ENCODE measurements around the gene GALM. TPM values are rescaled to one million over a fixed set of nuclear protein-coding genes. Genes with fewer than 3 reads are reported as not detected.
A peak's percentile ranks its signal among the peaks of the same experiment; 100 is the strongest.

The GALM gene
- polyA plus RNA-seq, 1 donor, result 76.1 TPM

DNA sequence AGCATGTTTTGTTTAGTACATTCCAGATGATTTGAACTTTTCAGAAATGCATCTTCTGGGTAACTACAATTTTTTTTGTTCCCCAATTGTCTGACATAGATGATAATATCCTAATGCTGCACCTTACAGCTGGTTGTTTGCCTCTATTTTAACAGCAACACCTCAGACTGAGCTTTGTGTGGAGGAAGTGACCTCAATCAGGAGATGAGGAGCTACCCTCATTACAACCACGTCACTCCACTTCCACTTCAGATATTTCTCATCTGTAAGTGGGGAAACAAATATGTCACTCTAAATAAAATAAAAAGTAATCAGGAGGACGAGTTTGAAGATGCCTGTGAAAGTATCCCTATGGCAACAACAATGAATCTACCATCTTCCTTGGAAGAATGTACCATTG is 97.3 kb downstream of the GALM start:
- no peaks in the 10 kb centered on the region for H3K27me3 ChIP-seq (ENCODE audit: control insufficient read depth, insufficient read depth, low read length)
- H3K27ac ChIP-seq (ENCODE audit: low read length), result no peak overlapping the region
- H3K4me3 ChIP-seq (ENCODE audit: low read length), result no peak overlapping the region
- no peaks in the 10 kb centered on the region for H3K9me3 ChIP-seq (ENCODE audit: control insufficient read depth, low read depth, low read length)
- no peaks in the 10 kb centered on the region for H3K36me3 ChIP-seq (ENCODE audit: control insufficient read depth, insufficient read depth, low read length)
- no peak for DNase-seq
- H3K4me1 ChIP-seq (ENCODE audit: control insufficient read depth, insufficient read depth, low read length), result no peaks in the 10 kb centered on the region
- WGBS (ENCODE audit: insufficient coverage, low lambda C conversion rate), result 100% methylated on average over 1 of the region's 2 CpGs

DNA sequence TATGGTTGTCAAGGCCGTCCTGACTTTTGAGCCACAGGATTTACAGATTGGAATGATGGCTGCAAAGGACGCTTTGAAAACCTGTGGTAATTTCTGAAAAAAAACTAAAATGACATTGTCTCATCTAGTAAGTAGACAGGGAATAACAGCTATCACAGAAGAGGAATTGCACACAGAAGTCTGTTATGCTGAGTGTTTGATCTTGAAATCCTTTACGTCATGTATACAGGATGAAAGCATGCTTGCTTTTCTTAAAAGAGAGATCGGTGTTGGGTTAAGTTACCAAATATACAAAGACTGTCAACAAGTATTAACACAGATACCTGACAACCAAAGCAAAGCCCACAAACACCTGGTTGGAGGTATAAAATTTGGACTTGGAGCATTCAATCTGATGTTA is 97.8 kb downstream of the GALM start:
- no peaks in the 10 kb centered on the region for H3K4me1 ChIP-seq (ENCODE audit: control insufficient read depth, insufficient read depth, low read length)
- no peaks in the 10 kb centered on the region for H3K9me3 ChIP-seq (ENCODE audit: control insufficient read depth, low read depth, low read length)
- no peak overlapping the region for H3K4me3 ChIP-seq (ENCODE audit: low read length)
- no peaks in the 10 kb centered on the region for H3K27me3 ChIP-seq (ENCODE audit: control insufficient read depth, insufficient read depth, low read length)
- no peaks in the 10 kb centered on the region for H3K36me3 ChIP-seq (ENCODE audit: control insufficient read depth, insufficient read depth, low read length)
- H3K27ac ChIP-seq (ENCODE audit: low read length), result no peak overlapping the region
- no peak for DNase-seq
- WGBS (ENCODE audit: insufficient coverage, low lambda C conversion rate), result 100% methylated on average over 2 of the region's 4 CpGs

DNA sequence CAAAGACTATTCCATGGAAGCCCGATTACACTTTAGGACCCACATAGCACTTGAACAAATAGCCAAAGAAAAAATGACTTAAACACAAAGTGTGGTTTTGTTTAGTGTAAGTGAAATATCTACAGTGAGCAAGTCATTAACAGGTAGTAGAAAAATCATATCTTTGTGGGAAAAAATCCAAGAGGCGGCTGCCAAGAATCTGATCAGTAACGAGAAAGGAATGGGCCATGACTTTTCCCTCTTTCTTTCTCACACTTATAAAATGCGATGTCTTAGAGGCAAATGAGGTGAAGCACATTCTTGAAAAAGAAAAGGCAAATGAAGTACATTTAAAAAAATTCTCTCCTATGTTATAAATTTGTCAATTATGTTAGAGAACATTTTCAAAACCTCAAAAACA is 99.2 kb downstream of the GALM start:
- Histone ChIP-seq H3K9me3 (ENCODE audit: control insufficient read depth, low read depth, low read length) (no peaks in the 10 kb centered on the region), H3K27me3 (ENCODE audit: control insufficient read depth, insufficient read depth, low read length) (no peaks in the 10 kb centered on the region), H3K4me3 (ENCODE audit: low read length) (no peak overlapping the region), H3K27ac (ENCODE audit: low read length) (no peak overlapping the region), H3K36me3 (ENCODE audit: control insufficient read depth, insufficient read depth, low read length) (no peaks in the 10 kb centered on the region), H3K4me1 (ENCODE audit: control insufficient read depth, insufficient read depth, low read length) (no peaks in the 10 kb centered on the region)
- DNase-seq, result no peak
- 92% methylated on average over 2 of the region's 4 CpGs for WGBS (ENCODE audit: insufficient coverage, low lambda C conversion rate)

DNA sequence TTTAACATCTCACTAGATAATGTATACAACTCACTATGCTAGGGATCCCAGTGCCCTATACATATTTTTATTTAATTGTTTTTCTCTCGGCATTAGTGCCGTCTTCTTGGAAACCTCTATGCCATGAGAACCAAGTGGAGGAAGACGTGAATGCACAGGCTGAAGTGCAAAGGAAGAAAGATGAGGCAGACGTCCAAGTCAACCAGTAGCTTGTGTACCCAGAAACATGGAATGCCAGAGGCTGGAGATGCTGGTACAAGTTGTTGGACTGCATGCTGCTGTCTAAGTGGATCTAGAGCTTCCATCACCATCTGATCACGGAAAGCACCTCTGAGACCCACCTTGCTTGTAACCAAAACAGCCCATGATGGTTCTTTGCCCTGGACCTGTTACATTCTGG is 99.6 kb downstream of the GALM start:
- Histone ChIP-seq H3K9me3 (ENCODE audit: control insufficient read depth, low read depth, low read length) (no peaks in the 10 kb centered on the region), H3K27ac (ENCODE audit: low read length) (no peak overlapping the region), H3K4me3 (ENCODE audit: low read length) (no peak overlapping the region), H3K4me1 (ENCODE audit: control insufficient read depth, insufficient read depth, low read length) (no peaks in the 10 kb centered on the region), H3K36me3 (ENCODE audit: control insufficient read depth, insufficient read depth, low read length) (no peaks in the 10 kb centered on the region), H3K27me3 (ENCODE audit: control insufficient read depth, insufficient read depth, low read length) (no peaks in the 10 kb centered on the region)
- no peak for DNase-seq
- WGBS (ENCODE audit: insufficient coverage, low lambda C conversion rate), result no CpG with 5 or more reads among the region's 5 CpGs

DNA sequence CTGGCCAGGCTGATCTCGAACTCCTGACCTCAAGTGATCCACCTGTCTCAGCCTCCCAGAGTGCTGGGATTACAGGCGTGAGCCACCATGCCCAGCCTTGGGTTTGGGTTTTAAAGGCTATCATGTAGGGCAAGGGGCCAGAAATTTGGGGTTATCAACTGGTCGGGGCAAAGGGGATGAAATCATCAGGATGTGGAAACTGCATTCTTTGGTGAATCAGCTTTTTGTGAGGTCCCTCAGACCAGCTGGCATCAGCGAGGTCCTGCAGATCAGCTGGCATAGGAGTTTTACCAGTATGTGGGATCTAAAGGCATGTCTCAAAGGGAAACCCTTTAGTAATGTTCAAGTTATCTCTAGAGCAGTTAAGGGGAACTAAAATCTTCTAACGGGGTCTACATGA is 105.7 kb downstream of the GALM start:
- DNase-seq, result no peak
- Histone ChIP-seq H3K4me3 (ENCODE audit: low read length) (no peak overlapping the region), H3K27ac (ENCODE audit: low read length) (no peak overlapping the region), H3K27me3 (ENCODE audit: control insufficient read depth, insufficient read depth, low read length) (no peaks in the 10 kb centered on the region), H3K36me3 (ENCODE audit: control insufficient read depth, insufficient read depth, low read length) (no peaks in the 10 kb centered on the region), H3K4me1 (ENCODE audit: control insufficient read depth, insufficient read depth, low read length) (no peaks in the 10 kb centered on the region), H3K9me3 (ENCODE audit: control insufficient read depth, low read depth, low read length) (no peaks in the 10 kb centered on the region)
- 100% methylated on average over 1 of the region's 5 CpGs for WGBS (ENCODE audit: insufficient coverage, low lambda C conversion rate)

DNA sequence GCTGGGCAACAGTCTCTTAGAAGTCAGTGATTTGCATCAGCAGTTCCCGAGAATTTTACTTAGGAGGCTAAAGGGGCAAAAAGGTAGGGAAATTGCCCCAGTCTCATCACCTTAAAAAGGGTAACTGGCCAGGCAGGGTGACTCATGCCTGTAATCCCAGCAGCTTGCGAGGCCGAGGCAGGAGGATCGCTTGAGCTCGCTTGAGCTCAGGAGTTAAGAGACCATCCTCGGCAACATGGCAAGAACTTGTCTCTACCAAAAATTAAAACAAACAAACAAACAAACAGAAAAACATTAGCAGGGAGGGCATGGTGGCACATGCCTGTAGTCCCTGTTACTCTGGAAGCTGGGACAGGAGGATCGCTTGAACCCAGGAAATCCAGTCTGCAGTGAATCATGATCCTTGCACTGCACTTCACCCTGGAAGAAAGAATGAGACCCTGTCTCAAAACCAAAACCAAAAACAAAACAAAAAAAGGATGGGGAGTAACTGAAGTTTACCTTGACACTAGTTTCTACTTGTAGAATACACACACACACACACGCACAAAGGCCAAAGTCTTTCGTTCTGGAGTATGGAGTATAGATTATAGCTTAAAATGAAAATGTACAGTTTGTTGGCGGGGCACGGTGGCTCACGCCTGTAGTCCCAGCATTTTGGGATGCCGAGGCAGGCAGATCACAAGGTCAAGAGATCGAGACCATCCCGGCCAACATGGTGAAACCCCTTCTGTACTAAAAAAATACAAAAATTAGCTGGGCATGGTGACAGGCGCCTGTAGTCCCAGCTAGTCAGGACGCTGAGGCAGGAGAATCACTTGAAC is 109.4 kb downstream of the GALM start:
- Histone ChIP-seq H3K4me1 (ENCODE audit: control insufficient read depth, insufficient read depth, low read length) (no peaks in the 10 kb centered on the region), H3K36me3 (ENCODE audit: control insufficient read depth, insufficient read depth, low read length) (peaks cover under 1% of the 10 kb centered on the region), H3K27ac (ENCODE audit: low read length) (no peak overlapping the region), H3K27me3 (ENCODE audit: control insufficient read depth, insufficient read depth, low read length) (no peaks in the 10 kb centered on the region), H3K9me3 (ENCODE audit: control insufficient read depth, low read depth, low read length) (no peaks in the 10 kb centered on the region), H3K4me3 (ENCODE audit: low read length) (no peak overlapping the region)
- 72% methylated on average over 5 of the region's 17 CpGs for WGBS (ENCODE audit: insufficient coverage, low lambda C conversion rate)
- no peak for DNase-seq

DNA sequence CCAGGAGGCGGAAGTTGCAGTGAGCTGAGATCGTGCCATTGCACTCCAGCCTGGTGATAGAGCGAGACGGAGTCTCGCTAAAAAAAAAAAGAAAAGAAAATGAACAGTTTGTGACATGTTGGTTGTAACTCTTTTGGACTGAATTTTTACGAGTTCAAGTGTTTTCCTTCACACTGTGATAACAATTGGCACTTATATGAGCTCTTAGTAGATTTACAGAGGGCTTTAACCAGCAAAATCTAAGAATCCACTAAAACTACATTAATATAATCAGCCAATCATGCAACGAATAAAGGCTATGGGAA is 110.0 kb downstream of the GALM start:
- Histone ChIP-seq H3K4me1 (ENCODE audit: control insufficient read depth, insufficient read depth, low read length) (no peaks in the 10 kb centered on the region), H3K27me3 (ENCODE audit: control insufficient read depth, insufficient read depth, low read length) (no peaks in the 10 kb centered on the region), H3K9me3 (ENCODE audit: control insufficient read depth, low read depth, low read length) (no peaks in the 10 kb centered on the region), H3K36me3 (ENCODE audit: control insufficient read depth, insufficient read depth, low read length) (peaks cover 3% of the 10 kb centered on the region), H3K27ac (ENCODE audit: low read length) (no peak overlapping the region), H3K4me3 (ENCODE audit: low read length) (no peak overlapping the region)
- no peak for DNase-seq
- 92% methylated on average over 6 of the region's 7 CpGs for WGBS (ENCODE audit: insufficient coverage, low lambda C conversion rate)

DNA sequence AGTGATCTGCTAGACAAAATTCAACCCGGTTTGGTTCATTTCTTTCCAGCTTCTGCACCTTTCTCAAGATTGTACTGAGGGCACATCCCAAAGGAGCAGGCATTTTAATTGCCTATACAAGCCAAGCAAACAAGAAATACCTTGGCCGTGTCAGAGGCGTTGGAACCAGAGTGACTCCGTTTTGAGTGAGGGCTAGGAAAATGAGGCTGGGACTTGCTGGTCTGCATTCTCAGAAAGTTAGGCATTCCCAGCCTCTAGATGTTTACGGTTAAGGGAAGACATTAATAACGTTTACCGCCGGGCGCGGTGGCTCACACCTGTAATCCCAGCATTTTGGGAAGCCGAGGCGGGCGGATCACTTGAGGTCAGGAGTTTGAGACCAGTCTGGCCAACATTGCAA is 110.6 kb downstream of the GALM start:
- no peak overlapping the region for H3K27ac ChIP-seq (ENCODE audit: low read length)
- H3K4me3 ChIP-seq (ENCODE audit: low read length), result no peak overlapping the region
- no peaks in the 10 kb centered on the region for H3K9me3 ChIP-seq (ENCODE audit: control insufficient read depth, low read depth, low read length)
- DNase-seq, result no peak
- no CpG with 5 or more reads among the region's 13 CpGs for WGBS (ENCODE audit: insufficient coverage, low lambda C conversion rate)
- peaks cover 8% of the 10 kb centered on the region for H3K36me3 ChIP-seq (ENCODE audit: control insufficient read depth, insufficient read depth, low read length)
- H3K4me1 ChIP-seq (ENCODE audit: control insufficient read depth, insufficient read depth, low read length), result no peaks in the 10 kb centered on the region
- no peaks in the 10 kb centered on the region for H3K27me3 ChIP-seq (ENCODE audit: control insufficient read depth, insufficient read depth, low read length)

DNA sequence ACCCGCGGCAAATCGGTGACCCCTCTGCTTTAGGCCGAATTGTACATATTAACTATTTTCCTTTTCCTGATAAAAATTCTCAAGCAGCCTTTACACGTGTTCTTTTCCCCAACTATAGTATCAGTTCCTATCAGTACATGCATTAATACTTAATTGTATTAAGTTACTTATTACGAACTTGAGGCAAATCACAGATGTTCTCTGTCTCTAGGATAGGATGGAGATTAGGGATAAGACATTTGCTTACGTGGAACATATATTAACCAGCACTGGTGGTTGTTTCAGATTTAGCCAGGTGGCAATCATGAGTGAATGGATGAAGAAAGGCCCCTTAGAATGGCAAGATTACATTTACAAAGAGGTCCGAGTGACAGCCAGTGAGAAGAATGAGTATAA is 112.8 kb downstream of the GALM start:
- no peaks in the 10 kb centered on the region for H3K27me3 ChIP-seq (ENCODE audit: control insufficient read depth, insufficient read depth, low read length)
- H3K27ac ChIP-seq (ENCODE audit: low read length), result peak overlapping the region; percentile 56
- H3K9me3 ChIP-seq (ENCODE audit: control insufficient read depth, low read depth, low read length), result no peaks in the 10 kb centered on the region
- H3K4me3 ChIP-seq (ENCODE audit: low read length), result peak overlapping the region; percentile 79
- peaks cover 11% of the 10 kb centered on the region for H3K36me3 ChIP-seq (ENCODE audit: control insufficient read depth, insufficient read depth, low read length)
- 33% methylated on average over 1 of the region's 8 CpGs for WGBS (ENCODE audit: insufficient coverage, low lambda C conversion rate)
- DNase-seq, result no peak
- no peaks in the 10 kb centered on the region for H3K4me1 ChIP-seq (ENCODE audit: control insufficient read depth, insufficient read depth, low read length)

DNA sequence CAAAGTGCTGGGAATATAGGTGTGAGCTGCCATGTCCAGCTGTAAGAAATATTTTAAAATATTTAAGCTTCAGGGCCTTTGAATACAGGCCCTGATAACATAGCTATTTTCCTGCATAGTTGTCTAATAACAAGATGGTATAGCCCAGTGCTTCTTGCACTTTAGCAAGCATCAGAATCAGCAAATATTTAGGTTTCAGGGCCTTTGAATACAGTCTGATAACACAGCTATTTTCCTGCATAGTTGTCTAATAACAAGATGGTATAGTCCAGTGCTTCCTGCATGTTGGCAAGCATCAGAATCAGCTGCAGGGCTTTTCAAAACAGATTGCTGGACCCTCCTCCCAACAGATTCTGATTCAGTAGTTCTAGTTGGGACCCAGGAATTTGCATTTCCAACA is 117.7 kb downstream of the GALM start:
- Histone ChIP-seq H3K36me3 (ENCODE audit: control insufficient read depth, insufficient read depth, low read length) (peaks cover 11% of the 10 kb centered on the region), H3K9me3 (ENCODE audit: control insufficient read depth, low read depth, low read length) (no peaks in the 10 kb centered on the region), H3K27ac (ENCODE audit: low read length) (no peak overlapping the region), H3K4me1 (ENCODE audit: control insufficient read depth, insufficient read depth, low read length) (peaks cover 4% of the 10 kb centered on the region), H3K27me3 (ENCODE audit: control insufficient read depth, insufficient read depth, low read length) (no peaks in the 10 kb centered on the region), H3K4me3 (ENCODE audit: low read length) (no peak overlapping the region)
- no peak for DNase-seq
